Measurements from ENCODE around the gene IL17D. TPM values are rescaled to one million over a fixed set of nuclear protein-coding genes. Genes with fewer than 3 reads are reported as not detected.

The IL17D gene
- total RNA-seq, 1 donor: under 0.01 TPM

DNA sequence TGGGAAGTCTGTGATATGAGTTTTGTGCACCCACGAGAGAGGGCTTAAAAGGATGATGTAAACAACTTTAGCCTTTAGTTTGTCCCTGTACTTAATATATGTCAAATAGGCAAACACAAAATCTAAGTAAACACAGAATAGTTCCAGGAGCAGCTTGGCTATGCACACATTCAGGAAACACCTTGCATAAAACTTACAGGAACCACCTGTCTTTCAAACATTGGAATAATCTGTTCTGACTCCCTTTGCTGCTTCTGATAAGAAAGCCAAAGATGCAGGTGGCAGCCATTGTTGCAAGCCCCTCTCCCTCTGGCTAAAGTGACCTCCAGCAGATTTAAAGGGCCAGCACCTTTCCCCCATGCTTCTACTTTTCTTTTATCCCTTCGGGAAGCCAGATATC lies 65.6 kb downstream of the IL17D start:
- DNase-seq (ENCODE audit: low read depth): no peak
- TF ChIP-seq, protein P1, sequence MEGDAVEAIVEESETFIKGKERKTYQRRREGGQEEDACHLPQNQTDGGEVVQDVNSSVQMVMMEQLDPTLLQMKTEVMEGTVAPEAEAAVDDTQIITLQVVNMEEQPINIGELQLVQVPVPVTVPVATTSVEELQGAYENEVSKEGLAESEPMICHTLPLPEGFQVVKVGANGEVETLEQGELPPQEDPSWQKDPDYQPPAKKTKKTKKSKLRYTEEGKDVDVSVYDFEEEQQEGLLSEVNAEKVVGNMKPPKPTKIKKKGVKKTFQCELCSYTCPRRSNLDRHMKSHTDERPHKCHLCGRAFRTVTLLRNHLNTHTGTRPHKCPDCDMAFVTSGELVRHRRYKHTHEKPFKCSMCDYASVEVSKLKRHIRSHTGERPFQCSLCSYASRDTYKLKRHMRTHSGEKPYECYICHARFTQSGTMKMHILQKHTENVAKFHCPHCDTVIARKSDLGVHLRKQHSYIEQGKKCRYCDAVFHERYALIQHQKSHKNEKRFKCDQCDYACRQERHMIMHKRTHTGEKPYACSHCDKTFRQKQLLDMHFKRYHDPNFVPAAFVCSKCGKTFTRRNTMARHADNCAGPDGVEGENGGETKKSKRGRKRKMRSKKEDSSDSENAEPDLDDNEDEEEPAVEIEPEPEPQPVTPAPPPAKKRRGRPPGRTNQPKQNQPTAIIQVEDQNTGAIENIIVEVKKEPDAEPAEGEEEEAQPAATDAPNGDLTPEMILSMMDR (IDR thresholded peaks at IDR 0.05; ENCODE audit: insufficient read depth, low read depth, low read length): no peak

DNA sequence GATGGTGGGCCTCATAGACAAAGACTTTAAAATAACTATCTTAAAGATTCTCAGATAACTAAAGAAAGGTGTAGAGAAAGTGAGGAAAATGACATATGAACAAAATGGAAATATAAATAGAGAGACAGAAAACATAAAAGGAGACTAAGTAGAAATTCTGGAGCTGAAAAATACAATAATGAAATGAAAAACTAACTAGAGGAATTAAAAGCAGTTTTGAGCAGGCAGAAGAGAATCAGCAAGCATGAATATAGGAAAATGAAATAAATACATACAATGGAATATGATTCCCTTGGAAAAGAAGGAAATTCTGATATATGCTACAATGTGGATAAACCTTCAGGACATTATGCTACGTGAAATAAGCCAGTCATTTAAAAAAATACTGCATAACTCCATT lies 66.3 kb downstream of the IL17D start:
- no peak overlapping the region for H3K4me3 ChIP-seq (ENCODE audit: low read depth, low read length)
- TF ChIP-seq, protein P1 (IDR thresholded peaks at IDR 0.05; ENCODE audit: insufficient read depth, low read depth, low read length): no peak
- no peak for DNase-seq (ENCODE audit: low read depth)

More for the DNA sequence above, 65.6 kb downstream of the IL17D start:
- H3K4me3 ChIP-seq (ENCODE audit: low read depth, low read length): no peak overlapping the region

Other genes starting within 250 kb of the IL17D start
- gene CRYL1, start 177.8 kb upstream of the IL17D start, total RNA-seq: 4.7 and 7.4 TPM in 2 replicates
- 11.6 and 14.2 TPM in 2 replicates for gene IFT88, start 136.5 kb upstream of the IL17D start, total RNA-seq
- 10.6 and 16.4 TPM in 2 replicates for gene EEF1AKMT1, start 70.3 kb downstream of the IL17D start, total RNA-seq
- gene XPO4, start 199.0 kb downstream of the IL17D start, total RNA-seq: 20.3 and 29.8 TPM in 2 replicates

Data from fibroblast of villous mesenchyme (primary cell).